GM21825 (cell line): Measurements from ENCODE around the gene HOXC5.

Experiments
- ATAC-seq: cut with Tn5 transposase; IDR thresholded peaks from one replicate; pipeline ENCODE4 v1.9.1; 2021; ENCODE audit warnings: mild to moderate bottlenecking, moderate library complexity; ENCODE audit not compliant: unreplicated experiment

HOXC5 gene

GRCh38 chr12:54006559-54007220 lies 26.2 kb upstream of the HOXC5 start:
- no peak for ATAC-seq

DNA sequence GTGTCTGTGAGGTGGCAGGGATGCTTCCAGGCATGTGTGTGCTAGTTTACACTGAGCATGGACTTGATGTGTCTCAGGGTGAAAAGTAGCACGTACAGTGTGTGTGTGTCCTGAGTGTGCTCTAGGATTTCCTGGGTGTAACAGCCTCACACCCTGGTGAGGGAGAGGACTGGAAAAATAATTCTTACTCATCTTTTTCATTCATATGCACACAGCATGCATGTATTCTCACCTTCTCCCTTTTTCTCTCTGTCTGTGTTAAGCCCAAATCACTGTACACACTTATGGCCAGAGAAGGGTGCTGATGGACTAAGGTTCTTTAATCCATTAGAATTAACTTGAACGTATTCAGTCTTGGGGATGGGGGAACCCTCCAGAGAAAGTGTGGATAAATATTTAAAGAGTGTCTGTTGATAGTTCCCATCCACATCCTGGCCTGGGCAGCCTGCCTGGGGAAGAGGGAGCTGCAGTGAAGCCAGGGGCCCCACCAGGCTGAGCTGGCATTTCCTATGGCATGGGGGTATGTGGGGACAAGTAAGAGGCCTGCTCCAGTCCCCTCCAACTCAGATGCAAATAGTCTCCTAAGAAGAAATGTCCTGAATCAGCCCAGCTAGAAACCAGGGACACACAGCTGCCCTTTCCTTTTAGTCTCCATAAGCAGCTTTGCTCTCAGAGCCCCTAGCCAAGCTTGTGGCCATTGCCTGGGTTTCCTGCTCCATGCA lies 25.2 kb upstream of the HOXC5 start:
- ATAC-seq, result no peak

- no peak for ATAC-seq
Measured at GRCh38 chr12:54008260-54008552, 24.6 kb upstream of the HOXC5 start.

GRCh38 chr12:54009171-54010052 lies 23.4 kb upstream of the HOXC5 start:
- ATAC-seq, result no peak

DNA sequence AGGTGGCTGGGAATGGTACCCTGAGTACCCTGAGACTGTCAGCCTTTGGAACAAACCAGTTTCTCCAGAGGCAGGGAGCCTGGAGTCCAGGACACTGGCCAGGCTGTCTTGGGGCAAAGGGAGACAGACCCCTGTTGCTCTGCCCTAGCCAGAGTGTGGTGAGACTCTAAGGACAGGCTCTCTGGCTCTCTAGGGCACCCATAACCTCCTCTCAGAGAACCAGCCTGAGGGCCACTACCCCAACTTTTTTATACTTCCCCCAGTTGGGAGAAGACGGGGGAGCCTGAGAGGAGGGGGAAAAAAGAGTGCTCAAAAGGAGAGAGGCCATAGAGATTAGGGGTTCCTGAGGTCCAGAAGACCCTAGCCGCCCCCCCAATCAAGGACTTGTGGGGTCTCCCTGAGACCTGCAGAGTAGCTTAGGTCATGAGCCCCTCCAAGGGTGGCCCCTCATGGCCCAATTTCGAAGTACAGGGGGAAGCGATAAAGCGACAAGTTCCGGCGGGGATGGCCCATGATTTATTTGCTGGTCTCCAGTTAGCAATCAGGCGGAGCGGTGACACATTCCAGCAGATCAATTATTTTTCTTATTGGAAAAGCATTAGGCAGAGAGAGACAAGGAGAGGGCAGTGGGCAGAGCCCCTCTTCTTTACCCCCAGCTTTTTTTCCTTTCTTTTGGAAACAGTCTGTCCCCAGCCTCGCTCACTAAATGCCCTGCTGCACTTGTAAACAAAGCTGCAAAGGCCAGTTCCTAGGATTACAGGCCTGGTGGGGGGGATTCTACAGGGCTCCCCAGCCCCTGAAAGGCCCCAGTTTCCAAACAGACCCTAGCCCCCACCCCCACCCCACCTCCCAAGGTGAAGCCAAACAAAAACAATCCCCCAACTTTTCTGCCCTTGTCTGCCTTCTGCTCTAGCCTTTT lies 22.5 kb upstream of the HOXC5 start:
- ATAC-seq, result no peak

DNA sequence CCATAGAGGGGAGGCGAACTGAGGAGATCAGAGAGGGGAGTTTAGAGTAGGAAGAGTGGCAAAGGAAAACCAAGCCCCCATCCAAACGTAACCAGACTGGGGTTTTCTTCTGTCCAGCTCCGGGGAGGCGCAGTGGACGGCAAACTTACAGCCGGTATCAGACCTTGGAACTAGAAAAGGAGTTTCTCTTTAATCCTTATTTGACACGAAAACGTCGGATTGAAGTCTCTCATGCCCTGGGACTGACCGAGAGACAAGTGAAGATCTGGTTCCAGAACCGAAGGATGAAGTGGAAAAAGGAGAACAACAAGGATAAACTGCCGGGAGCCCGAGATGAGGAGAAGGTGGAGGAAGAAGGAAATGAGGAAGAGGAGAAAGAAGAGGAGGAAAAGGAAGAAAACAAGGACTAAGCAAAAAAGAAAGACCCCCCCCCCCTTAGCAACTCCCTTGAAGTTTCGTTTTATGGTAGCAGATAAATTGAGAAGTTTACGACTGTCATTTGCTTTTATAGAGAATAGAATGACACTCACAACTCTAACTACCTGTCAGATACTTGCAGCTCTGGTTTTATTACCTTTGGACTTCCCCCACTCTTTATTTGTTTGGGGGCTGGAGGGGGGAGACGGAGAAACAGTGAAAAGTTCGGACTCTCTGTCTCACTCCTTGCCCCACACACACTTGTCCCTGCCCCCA lies 21.7 kb upstream of the HOXC5 start:
- no peak for ATAC-seq

- ATAC-seq, result no peak
Measured at GRCh38 chr12:54011665-54012532, 21.0 kb upstream of the HOXC5 start.

DNA sequence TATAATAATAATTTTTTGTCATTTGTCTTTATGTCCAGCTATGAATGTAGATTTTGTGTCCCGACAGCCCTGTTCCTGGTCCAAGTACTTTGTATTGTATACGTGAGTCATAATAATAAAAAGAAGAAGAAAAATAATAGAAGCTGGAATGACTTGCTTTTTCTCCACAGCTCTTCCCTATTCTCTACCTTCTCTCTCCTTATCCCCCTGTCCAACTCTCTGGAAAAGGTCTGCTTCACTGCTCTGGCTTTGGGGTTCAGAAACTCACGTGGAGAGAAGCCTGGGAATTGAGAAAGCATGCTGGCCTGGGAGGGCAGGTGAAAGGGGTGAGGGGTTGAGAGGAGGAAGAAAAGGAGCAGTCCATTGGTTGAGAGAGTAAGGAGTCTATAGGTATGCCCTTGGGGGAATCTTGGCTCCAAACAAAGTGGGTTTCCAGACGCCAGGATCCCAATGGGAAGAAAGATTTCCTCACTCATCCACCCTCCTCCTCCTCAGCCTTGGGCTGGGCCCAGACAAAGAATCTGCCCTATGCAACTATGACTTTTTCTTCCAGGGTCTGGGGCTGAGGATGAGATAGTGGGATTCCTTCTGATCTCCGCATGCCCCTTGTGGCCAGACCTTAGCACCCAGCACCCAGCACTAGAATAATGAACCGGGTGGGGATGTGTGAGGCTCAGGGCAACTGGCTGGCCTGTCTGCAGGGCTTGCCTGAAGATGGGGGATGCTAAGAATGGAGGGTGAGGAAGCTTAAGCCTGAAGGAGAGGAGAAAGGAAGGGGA lies 20.0 kb upstream of the HOXC5 start:
- no peak for ATAC-seq

DNA sequence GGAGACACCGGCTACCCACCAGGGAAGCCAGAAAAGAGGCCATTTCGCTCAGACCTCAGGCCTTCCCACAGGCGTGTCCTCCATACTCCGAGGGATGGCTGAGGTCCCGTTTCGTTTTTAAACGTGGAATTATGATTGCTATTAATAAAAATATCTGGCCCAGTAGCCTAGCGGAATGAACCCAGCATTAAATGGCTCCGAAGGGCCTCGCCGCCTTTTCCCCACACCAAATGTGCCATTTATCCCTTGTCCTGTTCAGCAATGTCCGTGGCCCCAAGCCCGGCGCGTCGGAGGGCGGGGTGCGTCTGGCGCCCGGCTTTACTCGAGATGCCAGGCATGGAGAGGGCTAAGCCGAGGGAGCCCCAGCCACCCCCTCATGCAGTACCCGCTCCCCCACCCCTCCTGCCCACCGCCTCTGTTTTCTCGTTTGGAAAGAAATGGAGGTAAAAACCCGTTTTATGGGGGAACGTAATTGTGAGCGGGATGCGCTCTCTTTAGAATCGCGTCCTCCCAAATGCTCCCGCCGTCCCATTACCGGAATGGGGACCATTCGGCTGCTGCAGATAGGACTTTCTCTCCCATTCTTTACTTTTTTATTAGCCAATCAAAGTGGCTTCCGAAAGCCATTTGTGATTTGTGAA lies 18.4 kb upstream of the HOXC5 start:
- no peak for ATAC-seq

GRCh38 chr12:54015018-54015931 lies 17.6 kb upstream of the HOXC5 start:
- no peak for ATAC-seq

DNA sequence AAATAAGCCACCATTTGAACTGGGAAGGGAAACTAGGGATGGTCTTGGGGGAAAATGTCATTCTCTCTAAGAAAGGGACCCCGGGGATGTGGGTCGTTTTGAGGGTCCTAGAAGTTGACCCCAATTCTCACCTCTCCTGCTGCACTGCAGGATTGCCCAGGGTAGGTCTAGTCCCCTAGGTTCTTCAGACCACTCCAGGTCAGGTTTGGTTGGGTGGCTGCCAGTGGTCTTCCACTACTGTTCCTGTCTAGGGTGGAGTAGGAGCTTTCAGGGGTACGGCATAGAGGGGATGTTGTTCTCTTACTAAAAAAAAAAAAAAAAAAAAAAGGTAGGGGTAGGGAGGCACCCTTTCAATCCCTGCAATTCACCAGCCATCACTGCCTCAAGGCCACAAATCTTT lies 16.8 kb upstream of the HOXC5 start:
- no peak for ATAC-seq

- no peak for ATAC-seq
Measured at GRCh38 chr12:54016478-54016964, 16.3 kb upstream of the HOXC5 start.

DNA sequence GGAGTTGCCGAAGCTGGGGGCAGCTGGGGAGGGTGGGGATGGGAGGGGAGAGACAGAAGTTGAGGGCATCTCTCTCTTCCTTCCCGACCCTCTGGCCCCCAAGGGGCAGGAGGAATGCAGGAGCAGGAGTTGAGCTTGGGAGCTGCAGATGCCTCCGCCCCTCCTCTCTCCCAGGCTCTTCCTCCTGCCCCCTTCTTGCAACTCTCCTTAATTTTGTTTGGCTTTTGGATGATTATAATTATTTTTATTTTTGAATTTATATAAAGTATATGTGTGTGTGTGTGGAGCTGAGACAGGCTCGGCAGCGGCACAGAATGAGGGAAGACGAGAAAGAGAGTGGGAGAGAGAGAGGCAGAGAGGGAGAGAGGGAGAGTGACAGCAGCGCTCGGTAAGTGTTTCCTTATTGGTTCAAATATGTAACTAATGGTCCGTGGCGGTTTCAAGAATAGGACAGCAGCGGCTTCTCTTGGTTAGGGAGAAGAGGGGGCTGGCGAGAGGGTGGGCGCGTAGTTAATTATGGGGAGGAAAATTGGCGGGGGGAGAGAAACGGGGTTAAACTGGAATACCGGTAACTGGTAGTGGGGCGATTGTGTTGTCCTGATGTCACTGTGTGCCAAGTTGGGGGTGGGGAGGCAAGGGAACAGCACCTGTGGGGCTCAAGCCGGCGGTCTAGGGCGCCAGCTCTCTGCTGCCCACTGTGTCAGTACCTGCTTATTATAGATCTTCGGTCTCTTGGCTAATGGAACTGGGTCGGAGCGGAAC lies 15.6 kb upstream of the HOXC5 start:
- peak; percentile 26 for ATAC-seq

DNA sequence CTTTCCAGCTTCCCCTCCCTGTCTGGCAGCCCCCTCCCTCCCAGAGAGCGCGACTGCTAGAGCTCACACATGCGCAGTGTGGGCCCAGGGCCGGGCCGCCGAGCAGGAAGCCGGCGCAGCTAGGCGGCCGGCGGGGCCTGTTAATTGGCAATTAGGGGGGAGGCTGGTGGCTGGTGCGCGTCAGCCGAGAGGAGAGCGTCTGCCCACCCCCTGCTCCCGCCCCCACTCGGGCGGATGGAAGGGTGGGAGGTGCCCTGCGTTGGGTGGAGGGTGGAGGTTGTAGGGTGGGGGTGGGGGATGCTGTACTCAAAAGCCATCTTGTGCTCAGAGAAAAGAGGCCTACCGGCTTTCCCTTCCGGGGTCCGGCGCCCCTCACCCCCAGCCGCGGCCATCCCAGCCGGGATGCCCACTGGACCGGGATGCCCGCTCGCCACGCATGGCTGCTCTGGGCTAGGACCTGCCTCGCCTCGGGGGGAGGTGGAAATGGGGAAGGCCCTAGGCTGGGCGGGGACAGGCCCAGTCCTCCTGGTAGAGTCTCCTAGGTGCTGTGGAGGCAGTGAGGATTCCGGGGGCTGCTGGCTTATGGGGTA lies 14.9 kb upstream of the HOXC5 start:
- peak; percentile 70 for ATAC-seq

DNA sequence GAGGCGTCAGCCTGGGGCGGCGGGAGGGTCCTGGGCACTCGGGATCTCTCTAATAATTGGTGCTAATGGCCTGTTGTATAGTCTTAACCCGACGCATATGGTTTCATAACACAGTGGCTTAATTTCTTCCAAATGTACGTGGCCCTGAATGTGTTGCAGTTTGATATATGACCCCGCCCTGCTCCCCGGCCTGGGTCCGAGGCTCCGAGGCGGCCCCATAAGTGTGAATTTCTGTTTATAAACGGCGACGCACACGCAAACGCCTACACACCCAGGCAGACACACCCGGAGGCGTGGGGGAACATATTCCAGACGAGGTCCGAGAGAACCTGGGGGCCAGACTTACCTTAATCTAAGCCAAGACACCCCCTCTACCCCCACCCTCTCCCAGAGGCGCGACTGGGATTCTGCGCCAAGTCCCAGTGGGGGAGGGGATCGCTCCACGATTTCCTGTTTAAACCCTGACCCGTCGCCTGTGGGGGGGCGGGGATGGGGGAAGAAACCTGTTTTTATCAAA lies 14.3 kb upstream of the HOXC5 start:
- ATAC-seq, result no peak
